ENCODE results near the gene TTC28. TPM values are rescaled to one million over a fixed set of nuclear protein-coding genes. Genes with fewer than 3 reads are reported as not detected.

TTC28 gene
- total RNA-seq, 1 donor from 2014 or later = 7.9 TPM

DNA sequence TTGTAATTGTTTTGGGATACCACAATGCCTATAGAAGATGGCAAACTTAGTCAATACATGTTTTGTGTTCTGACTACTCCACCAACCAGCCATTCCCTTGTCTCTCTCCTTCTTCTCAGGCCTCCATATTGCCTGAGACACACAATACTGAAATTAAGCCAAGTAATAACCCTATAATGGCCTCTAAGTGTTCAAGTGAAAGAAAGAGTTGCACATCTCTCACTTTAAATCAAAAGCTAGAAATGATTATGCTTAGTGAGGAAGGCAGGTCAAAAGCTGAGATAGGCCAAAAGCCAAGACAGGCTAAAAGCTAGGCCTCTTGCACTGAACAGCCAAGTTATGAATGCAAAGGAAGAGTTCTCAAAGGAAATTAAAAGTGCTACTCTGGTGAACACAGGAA lies 318.7 kb downstream of the TTC28 start:
- no peak for DNase-seq
- Mint-ChIP-seq H3K4me1 (no peaks in the 10 kb centered on the region), H3K36me3 (ENCODE audit: low read depth) (peaks cover 4% of the 10 kb centered on the region), H3K4me3 (no peak overlapping the region), H3K27me3 (no peaks in the 10 kb centered on the region), H3K27ac (no peak overlapping the region), H3K9me3 (peaks cover 17% of the 10 kb centered on the region)
- ChIA-PET CTCF (no interaction called here), POLR2A (no interaction called here)
- intact Hi-C loops (cut with micrococcal nuclease) = no loop called here
- TF ChIP-seq CTCF (IDR thresholded peaks at IDR 0.05) = no peak
- ATAC-seq (ENCODE audit: low read depth) = no peak

- no peak overlapping the region for H3K4me3 Mint-ChIP-seq
- H3K9me3 Mint-ChIP-seq = peaks cover 7% of the 10 kb centered on the region
- ChIA-PET POLR2A (no interaction called here), CTCF (no interaction called here)
- H3K27me3 Mint-ChIP-seq = peaks cover 2% of the 10 kb centered on the region
- TF ChIP-seq CTCF (IDR thresholded peaks at IDR 0.05) = no peak
- intact Hi-C loops (cut with micrococcal nuclease) = no loop called here
- H3K27ac Mint-ChIP-seq = no peak overlapping the region
- H3K4me1 Mint-ChIP-seq = no peaks in the 10 kb centered on the region
- peaks cover 4% of the 10 kb centered on the region for H3K36me3 Mint-ChIP-seq (ENCODE audit: low read depth)
- no peak for DNase-seq
- ATAC-seq (ENCODE audit: low read depth) = no peak
These were observed 321.3 kb downstream of the TTC28 start for GRCh38 chr22:28358312-28358711.

DNA sequence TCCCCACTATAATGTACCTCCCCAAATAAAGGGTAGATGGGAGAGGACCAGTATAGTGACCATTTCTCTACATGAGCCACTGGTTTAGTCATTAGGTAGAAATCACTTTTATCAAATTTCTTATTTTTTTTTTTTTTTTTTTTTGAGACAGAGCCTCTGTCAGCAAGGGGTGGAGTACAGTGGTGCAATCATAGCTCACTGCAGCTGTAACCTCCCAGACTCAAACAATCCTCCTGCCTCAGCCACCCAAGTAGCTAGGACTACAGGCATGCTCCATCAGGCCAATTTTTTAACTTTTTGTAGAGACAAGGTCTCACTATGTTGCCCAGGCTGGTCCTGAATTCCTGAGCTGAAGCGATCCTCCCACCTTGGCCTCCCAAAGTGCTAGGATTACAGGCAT lies 322.4 kb downstream of the TTC28 start:
- H3K27me3 Mint-ChIP-seq = peaks cover 2% of the 10 kb centered on the region
- no peak for DNase-seq
- no peaks in the 10 kb centered on the region for H3K4me1 Mint-ChIP-seq
- no peaks in the 10 kb centered on the region for H3K36me3 Mint-ChIP-seq (ENCODE audit: low read depth)
- intact Hi-C loops (cut with micrococcal nuclease) = no loop called here
- H3K4me3 Mint-ChIP-seq = no peak overlapping the region
- no peak overlapping the region for H3K27ac Mint-ChIP-seq
- H3K9me3 Mint-ChIP-seq = peaks cover 1% of the 10 kb centered on the region
- POLR2A ChIA-PET = no interaction called here
- TF ChIP-seq CTCF (IDR thresholded peaks at IDR 0.05) = no peak
- ATAC-seq (ENCODE audit: low read depth) = no peak
- CTCF ChIA-PET = no interaction called here

DNA sequence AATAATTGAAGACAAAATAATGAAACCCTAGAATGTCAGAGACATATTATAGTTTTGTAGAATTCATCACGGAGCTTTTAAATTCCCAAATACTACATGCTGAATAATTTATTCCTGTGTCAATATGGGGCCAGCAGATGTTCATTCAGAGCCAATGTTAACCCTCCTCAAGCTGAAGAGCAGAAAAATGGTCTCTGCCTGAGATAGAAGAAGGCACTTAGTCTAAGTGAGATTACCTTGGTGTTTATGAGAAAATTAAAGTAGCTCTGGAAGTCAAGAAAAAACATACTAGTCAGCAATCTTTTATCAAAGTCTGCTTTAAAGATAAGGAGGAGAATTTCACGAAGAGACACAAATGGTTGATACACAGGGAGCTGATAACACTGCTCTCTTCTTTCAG lies 328.2 kb downstream of the TTC28 start:
- no peak for TF ChIP-seq CTCF (IDR thresholded peaks at IDR 0.05)
- CTCF ChIA-PET = no interaction called here
- Mint-ChIP-seq H3K9me3 (no peaks in the 10 kb centered on the region), H3K4me1 (no peaks in the 10 kb centered on the region), H3K27ac (no peak overlapping the region), H3K27me3 (peaks cover 4% of the 10 kb centered on the region), H3K4me3 (no peak overlapping the region), H3K36me3 (ENCODE audit: low read depth) (no peaks in the 10 kb centered on the region)
- DNase-seq = no peak
- POLR2A ChIA-PET = no interaction called here
- ATAC-seq (ENCODE audit: low read depth) = no peak
- intact Hi-C loops (cut with micrococcal nuclease) = no loop called here

- Mint-ChIP-seq H3K27me3 (peaks cover 2% of the 10 kb centered on the region), H3K4me1 (no peaks in the 10 kb centered on the region), H3K27ac (no peak overlapping the region), H3K9me3 (no peaks in the 10 kb centered on the region), H3K36me3 (ENCODE audit: low read depth) (no peaks in the 10 kb centered on the region), H3K4me3 (no peak overlapping the region)
- intact Hi-C loops (cut with micrococcal nuclease) = no loop called here
- POLR2A ChIA-PET = no interaction called here
- DNase-seq (no peak), ATAC-seq (ENCODE audit: low read depth) (no peak)
- no peak for TF ChIP-seq CTCF (IDR thresholded peaks at IDR 0.05)
- CTCF ChIA-PET = no interaction called here
These were observed 330.7 kb downstream of the TTC28 start for GRCh38 chr22:28348613-28349609.
